Effector memory CD8-positive, alpha-beta T cell (primary cell): ENCODE data around the gene LSM3.
"Not testable (repeated sequence)": the region's sequence is repeated elsewhere in the genome, so short reads cannot be mapped to it uniquely, and the experiment has no call there.

ENCODE experiments used
- ATAC-seq: fragments of 150-1000 bp; cut with Tn5 transposase; replicated peaks from 2 replicates; pipeline ENCODE4 v1.10.0; 2021; ENCODE audit warnings: mild to moderate bottlenecking, moderate library complexity
- DNase-seq, 3 experiments: peaks; one replicate each; pipeline ENCODE4 v3.0.0; 2021
- H3K27ac Mint-ChIP-seq, 2 donors: one replicate each; pipeline ENCODE4 v1.8.0; 2022; ENCODE audit warnings: mild to moderate bottlenecking in 2 of 2, mixed read lengths in 2 of 2, moderate library complexity in 2 of 2
- H3K27me3 Mint-ChIP-seq, 2 donors: one replicate each; pipeline ENCODE4 v1.8.0; 2022; ENCODE audit warnings: mixed read lengths in 2 of 2
- H3K36me3 Mint-ChIP-seq: one replicate; pipeline ENCODE4 v1.8.0; 2022; ENCODE audit warnings: mild to moderate bottlenecking, moderate library complexity, mixed read lengths; ENCODE audit not compliant: insufficient read depth
- H3K4me1 Mint-ChIP-seq, 2 donors: one replicate each; pipeline ENCODE4 v1.8.0; 2022; ENCODE audit warnings: low read depth in 2 of 2, mixed read lengths in 2 of 2
- H3K4me3 Mint-ChIP-seq, 2 donors: one replicate each; pipeline ENCODE4 v1.8.0; 2022; ENCODE audit warnings: mild to moderate bottlenecking in 2 of 2, mixed read lengths in 2 of 2, moderate library complexity in 2 of 2
- H3K9me3 Mint-ChIP-seq, 2 donors: one replicate each; pipeline ENCODE4 v1.8.0; 2022; ENCODE audit warnings: mixed read lengths in 2 of 2

LSM3 gene

DNA sequence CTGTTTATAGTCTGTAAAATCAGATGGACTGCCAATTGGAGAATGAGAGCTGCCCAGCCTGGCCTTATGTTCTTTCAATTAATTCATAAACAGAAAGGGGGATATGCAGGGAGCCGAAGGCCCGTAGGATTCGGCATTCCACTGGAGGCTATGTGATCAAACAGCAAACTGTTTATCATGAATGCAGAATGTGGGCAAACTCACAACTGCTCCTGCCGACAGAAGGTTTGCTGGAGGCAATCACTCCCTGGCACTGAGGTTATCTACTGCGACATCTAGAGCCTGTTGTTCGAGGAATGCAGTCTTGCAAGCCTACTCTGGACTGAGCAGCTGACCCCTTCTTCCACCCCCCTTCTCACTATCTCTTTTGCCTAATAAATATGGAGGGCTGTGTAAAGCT is 51.1 kb downstream of the LSM3 start:
- H3K27me3 Mint-ChIP-seq: peaks cover 78 to 83% of the 10 kb centered on the region in 2 donors
- H3K36me3 Mint-ChIP-seq, DNase-seq, H3K9me3 Mint-ChIP-seq, H3K27ac Mint-ChIP-seq, H3K4me3 Mint-ChIP-seq, ATAC-seq, H3K4me1 Mint-ChIP-seq: not testable (repeated sequence)

DNA sequence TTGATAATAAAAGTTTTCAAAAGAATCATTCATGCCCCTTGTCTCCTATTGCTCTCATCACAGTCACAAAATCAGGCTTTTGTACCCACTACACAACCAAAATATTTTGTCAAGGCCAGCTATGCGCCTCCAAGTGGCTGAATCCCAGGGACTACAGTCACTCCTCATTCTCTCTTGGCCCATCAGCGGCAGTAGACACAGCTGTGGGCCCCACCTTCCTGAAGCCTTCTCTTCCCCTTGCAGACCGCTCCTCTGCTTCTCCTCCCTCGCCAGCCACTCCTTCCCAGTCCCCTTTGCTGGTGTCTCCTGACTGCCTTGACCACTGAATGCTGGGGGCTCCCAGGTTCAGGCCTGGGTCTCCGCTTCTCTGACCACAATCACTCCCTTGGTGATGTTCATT is 52.1 kb downstream of the LSM3 start:
- no peak for DNase-seq
- H3K4me3 Mint-ChIP-seq: no peak overlapping the region
- no peak for ATAC-seq
- H3K9me3 Mint-ChIP-seq: peaks cover 0 to 2% of the 10 kb centered on the region in 2 donors
- H3K4me1 Mint-ChIP-seq: peaks cover 4 to 6% of the 10 kb centered on the region in 2 donors
- H3K36me3 Mint-ChIP-seq: no peaks in the 10 kb centered on the region
- H3K27me3 Mint-ChIP-seq: peaks cover 78 to 82% of the 10 kb centered on the region in 2 donors
- no peak overlapping the region for H3K27ac Mint-ChIP-seq

DNA sequence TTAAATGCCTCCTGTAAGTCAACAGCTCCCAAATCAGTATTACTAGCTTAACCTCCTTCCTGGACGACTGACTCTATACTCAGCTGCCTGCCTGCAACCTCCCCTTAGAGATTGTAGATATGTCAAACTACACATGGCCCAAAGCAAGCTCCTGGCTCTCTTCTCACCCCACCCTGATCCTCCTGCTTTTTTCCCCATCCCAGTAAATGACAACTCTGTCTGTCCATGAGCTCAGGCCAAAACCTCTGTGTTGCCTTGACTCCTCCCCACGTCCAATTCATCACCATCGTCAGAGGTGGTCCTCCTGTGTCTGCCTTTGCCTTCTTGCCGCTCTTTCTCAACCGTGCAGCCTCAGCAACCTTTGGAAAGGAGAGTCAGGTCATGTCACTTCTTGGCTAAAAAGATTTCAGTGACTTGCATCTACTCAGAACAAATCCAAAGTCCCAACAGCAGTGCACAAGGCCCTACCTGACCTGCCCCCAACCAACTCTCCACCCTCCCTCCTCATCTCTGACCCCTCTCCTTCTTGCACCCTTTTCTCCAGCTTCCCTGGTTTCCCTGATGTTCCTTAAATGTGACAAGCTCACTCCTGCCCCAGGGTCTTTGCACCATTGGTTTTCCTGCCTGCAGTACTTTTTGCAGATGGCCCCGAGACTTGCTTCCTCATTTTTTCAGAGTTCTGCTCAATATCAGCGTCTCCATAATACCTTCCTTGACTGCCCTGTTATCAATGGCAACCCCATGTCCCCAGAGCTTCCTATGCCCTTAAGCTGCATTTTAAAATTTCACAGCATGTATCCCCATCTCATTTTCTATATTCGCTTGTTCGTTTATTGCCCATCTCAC is 52.8 kb downstream of the LSM3 start:
- DNase-seq (no peak), ATAC-seq (no peak)
- Mint-ChIP-seq H3K27ac (no peak overlapping the region), H3K4me3 (no peak overlapping the region), H3K9me3 (peaks cover 0 to 2% of the 10 kb centered on the region in 2 donors), H3K4me1 (peaks cover 4 to 6% of the 10 kb centered on the region in 2 donors), H3K27me3 (peaks cover 78 to 81% of the 10 kb centered on the region in 2 donors), H3K36me3 (no peaks in the 10 kb centered on the region)

DNA sequence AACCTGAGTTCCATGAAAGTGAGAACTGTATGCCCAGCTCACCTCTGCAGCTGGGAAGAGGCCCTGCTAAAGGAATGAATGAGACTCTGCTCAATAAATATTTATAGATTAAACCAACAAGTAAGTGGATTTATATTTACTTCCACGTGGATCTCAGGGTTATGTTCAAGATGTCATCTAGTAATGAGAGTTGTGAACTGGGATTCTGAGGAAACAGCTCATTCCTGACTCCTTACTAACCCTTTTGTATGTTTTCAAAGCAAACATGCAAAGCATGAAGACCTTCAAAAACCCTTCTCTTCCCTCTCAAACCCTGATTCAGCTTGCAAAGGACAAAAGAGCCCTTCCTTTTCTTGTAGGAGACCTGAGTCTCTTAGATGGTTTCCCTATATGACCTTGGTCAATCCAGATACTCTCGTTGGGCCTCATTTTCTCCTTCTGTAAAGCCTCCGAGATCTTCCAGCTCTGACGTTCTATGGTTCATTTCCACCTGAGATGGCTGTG is 53.4 kb downstream of the LSM3 start:
- no peak for DNase-seq
- peaks cover 4 to 6% of the 10 kb centered on the region in 2 donors for H3K4me1 Mint-ChIP-seq
- H3K27me3 Mint-ChIP-seq: peaks cover 74 to 75% of the 10 kb centered on the region in 2 donors

DNA sequence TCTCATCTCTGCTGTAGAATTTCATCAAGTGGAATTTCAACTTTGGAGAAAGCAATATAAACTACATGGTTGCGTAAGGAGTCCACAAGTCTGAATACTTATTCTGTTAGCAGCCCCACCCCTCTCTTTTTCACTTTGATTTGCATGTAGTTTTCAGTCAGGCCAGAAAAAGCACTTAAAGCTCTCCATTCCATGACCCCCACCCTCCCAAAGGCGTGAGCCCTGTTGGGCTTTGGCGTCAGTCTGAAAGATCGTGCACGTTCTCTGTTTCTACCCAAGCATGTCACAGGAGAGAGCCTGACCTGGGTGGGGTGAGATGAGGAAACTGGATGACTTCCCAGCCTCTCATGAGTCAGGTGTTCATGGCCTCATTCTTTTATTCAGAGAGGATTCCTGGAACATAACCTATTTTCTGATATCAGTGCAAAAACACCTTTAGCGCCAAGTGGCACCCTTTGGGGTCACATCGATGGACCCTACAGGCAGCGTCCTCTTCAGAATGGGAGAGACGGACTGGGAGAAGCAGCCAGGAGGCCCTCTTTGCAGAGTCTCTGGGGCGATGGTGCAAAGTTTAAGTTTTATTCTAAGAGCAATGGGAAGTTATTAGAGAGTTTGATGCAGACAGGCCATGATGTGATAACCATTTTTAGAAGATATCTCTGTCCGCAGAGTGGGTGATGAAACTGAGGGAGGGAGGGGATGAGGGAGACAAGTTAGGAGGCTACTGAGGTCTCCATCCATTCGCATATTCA is 55.8 kb downstream of the LSM3 start:
- peaks cover 0 to 2% of the 10 kb centered on the region in 2 donors for H3K9me3 Mint-ChIP-seq
- no peak overlapping the region for H3K4me3 Mint-ChIP-seq
- H3K27ac Mint-ChIP-seq: no peak overlapping the region
- no peaks in the 10 kb centered on the region for H3K36me3 Mint-ChIP-seq
- peaks cover 4 to 6% of the 10 kb centered on the region in 2 donors for H3K4me1 Mint-ChIP-seq
- ATAC-seq: no peak
- H3K27me3 Mint-ChIP-seq: peaks cover 61 to 70% of the 10 kb centered on the region in 2 donors
- DNase-seq: no peak

More for the DNA sequence above, 53.4 kb downstream of the LSM3 start:
- H3K4me3 Mint-ChIP-seq: no peak overlapping the region
- H3K9me3 Mint-ChIP-seq: peaks cover 0 to 2% of the 10 kb centered on the region in 2 donors
- H3K27ac Mint-ChIP-seq: no peak overlapping the region
- ATAC-seq: no peak
- no peaks in the 10 kb centered on the region for H3K36me3 Mint-ChIP-seq

DNA sequence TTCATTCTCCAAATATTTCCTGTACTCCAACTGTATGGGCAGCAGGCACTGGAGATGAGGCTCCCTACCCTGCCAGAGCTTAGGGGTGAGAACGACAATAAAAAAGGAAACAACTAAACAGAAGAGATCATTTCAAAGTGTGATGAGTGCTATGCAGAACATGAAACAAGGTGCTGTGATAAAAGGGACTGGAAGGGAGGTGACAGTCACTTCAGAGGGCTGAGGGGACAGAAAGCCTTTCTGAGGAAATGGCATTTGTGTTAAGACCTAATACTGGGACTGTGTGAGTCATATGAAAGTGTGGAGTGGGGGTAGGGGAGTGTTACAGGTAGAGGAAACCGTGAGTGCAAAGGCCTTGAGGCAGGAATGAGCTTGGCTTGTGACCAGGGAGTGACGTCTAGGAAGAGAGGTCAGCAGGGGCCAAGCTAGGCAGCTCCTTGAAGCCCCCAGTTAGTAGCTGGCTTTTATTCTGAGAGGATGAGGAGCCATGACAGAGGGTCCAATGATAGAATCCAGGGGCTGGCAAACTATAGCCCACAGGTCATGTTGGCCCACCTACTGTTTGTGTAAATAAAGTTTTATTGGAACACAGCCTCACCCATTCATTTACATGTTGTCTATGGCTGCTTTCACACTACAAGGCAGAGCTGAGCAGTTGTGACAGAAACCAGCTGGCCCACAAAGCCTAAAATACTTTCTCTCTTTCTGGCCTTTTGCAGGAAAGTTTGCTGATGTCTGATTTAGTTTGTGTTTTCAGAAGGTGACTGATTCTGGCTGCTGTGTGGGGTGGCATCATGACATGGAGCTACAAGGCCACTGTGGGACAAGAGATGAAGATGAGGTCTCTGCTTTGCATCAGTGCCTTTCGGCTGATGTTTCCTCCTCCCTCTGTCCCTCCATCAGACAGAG is 56.6 kb downstream of the LSM3 start:
- DNase-seq: no peak
- Mint-ChIP-seq H3K27ac (no peak overlapping the region), H3K27me3 (peaks cover 57 to 70% of the 10 kb centered on the region in 2 donors), H3K4me1 (peaks cover 4 to 6% of the 10 kb centered on the region in 2 donors), H3K9me3 (peaks cover 0 to 2% of the 10 kb centered on the region in 2 donors), H3K36me3 (no peaks in the 10 kb centered on the region), H3K4me3 (no peak overlapping the region)
- ATAC-seq: no peak

DNA sequence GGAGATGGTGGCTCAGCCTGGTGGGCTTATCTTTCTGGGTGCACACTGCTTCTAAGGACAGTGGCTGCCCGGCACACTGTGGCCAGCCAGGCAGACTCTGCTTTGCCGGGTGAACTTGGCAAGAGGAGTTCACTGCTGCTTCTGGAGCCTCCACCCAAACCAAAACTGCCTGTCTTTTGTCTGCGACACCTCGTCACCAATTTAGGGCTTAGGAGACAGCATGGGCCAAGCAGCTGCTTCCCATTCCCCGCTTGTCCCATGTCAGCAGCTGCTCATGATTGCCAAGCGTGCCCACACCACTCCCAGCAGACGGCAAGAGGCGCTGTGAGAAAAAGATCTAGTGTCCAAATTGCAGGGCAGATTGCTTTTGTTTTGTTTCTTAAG is 57.3 kb downstream of the LSM3 start:
- no peak overlapping the region for H3K27ac Mint-ChIP-seq
- peaks cover 4 to 6% of the 10 kb centered on the region in 2 donors for H3K4me1 Mint-ChIP-seq
- peaks cover 0 to 2% of the 10 kb centered on the region in 2 donors for H3K9me3 Mint-ChIP-seq
- peaks cover 51 to 64% of the 10 kb centered on the region in 2 donors for H3K27me3 Mint-ChIP-seq
- ATAC-seq: no peak
- DNase-seq: no peak
- H3K4me3 Mint-ChIP-seq: no peak overlapping the region
- no peaks in the 10 kb centered on the region for H3K36me3 Mint-ChIP-seq

DNA sequence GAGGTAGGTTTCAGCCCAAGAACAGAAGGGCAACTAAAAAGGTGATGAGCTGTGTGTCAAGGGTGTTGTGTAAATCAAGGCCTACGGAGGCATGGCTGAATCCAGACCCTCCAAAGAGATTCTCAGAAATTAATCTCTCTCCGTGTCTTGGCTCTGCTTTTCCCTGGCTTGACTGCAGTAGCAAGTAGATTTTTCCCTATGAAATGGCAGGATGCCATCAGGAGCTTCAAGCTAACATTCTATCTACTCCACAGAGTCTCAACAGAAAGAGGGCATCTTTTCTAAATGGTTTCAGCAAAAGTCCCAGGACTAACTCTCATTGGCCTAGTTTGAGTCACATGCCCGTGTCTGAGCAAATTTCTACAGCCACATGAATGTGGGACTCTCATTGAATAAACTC is 58.3 kb downstream of the LSM3 start:
- Mint-ChIP-seq H3K27ac (no peak overlapping the region), H3K4me1 (peaks cover 4 to 6% of the 10 kb centered on the region in 2 donors), H3K36me3 (no peaks in the 10 kb centered on the region), H3K9me3 (peaks cover 0 to 2% of the 10 kb centered on the region in 2 donors), H3K4me3 (no peak overlapping the region), H3K27me3 (peaks cover 41 to 54% of the 10 kb centered on the region in 2 donors)
- no peak for ATAC-seq
- DNase-seq: no peak

DNA sequence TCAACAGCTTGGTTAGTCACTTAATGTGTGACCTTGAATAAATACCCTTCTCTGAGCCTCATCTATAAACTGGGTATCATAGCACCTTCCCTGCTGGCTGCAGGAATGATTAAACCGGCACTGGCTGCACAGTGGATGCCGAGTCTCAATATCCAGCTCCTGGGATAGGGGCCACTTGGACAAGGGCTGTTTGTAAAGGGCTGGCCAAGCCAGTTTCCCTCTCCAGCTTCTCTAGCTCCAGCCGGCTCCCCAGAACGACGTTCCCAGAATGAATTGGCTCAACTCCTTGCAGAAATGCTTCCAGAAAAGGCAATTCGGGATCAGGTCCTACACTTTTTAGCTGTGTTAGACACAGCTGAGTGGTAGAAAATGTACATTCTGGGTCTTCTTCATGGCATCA is 58.8 kb downstream of the LSM3 start:
- Mint-ChIP-seq H3K4me3 (no peak overlapping the region), H3K27ac (no peak overlapping the region), H3K4me1 (peaks cover 4% of the 10 kb centered on the region in 2 donors), H3K9me3 (peaks cover 0 to 2% of the 10 kb centered on the region in 2 donors), H3K36me3 (no peaks in the 10 kb centered on the region), H3K27me3 (peaks cover 41 to 51% of the 10 kb centered on the region in 2 donors)
- no peak for ATAC-seq
- no peak for DNase-seq

DNA sequence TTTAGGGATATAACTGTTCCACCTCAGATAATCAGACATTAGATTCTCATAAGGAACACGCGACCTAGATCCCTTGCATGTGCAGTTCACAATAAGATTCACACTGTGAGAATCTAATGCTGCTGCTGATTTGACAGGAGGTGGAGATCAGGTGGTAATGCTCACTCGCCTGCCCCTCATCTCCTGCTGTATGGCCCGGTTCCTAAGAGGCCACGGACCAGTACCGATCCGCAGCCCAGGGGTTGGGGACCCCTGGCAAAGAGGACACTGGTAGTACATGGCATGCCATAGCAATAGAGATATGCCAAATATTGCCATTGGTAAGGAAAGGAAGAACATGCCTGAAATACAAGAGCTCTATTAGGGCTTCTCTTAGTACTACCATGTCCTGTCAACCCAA is 59.7 kb downstream of the LSM3 start:
- DNase-seq: no peak
- no peak overlapping the region for H3K4me3 Mint-ChIP-seq
- no peak for ATAC-seq
- H3K4me1 Mint-ChIP-seq: no peaks in the 10 kb centered on the region
- H3K36me3 Mint-ChIP-seq: no peaks in the 10 kb centered on the region
- H3K27ac Mint-ChIP-seq: no peak overlapping the region
- H3K9me3 Mint-ChIP-seq: peaks cover 0 to 2% of the 10 kb centered on the region in 2 donors
- H3K27me3 Mint-ChIP-seq: peaks cover 34 to 51% of the 10 kb centered on the region in 2 donors

DNA sequence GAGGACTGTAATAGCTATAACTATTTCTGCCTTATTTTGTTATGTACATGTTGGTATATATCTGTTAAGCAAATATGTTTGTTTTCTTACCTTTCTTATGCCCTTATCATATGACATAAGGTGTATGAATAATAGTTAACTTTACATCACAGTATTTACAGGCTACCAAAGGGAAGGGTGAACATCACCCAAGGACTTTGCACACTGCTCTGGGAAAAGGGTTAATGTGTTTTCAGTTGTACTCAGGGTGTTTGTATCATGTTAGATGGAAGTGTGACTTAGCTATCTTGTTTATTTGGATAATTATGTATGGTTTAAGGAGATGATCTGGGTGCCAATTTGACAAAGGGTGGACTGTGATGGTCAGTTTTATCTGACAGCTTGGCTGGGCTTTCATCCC is 60.3 kb downstream of the LSM3 start:
- DNase-seq: no peak
- Mint-ChIP-seq H3K4me3 (no peak overlapping the region), H3K27me3 (peaks cover 32 to 51% of the 10 kb centered on the region in 2 donors), H3K36me3 (no peaks in the 10 kb centered on the region), H3K9me3 (no peaks in the 10 kb centered on the region), H3K4me1 (no peaks in the 10 kb centered on the region), H3K27ac (no peak overlapping the region)
- no peak for ATAC-seq

DNA sequence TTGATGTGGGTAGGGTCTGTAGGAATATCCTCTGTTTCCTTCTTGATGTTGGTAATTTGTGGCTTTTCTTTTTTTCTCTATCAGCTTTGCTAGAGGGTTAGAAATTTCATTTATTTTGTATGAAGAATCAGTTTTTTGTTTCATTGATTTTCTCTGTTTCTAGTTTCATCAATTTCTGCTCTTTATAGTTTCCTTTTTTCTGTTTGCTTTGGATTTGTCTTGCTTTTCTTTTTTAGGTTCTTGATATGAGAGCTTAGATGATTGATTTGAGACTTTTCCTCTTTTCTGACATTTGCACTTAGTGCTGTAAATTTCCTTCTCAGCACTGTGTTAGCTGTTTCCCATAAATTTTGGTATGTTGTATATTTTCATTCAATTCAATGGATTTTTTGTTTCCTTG is 61.3 kb downstream of the LSM3 start:
- H3K27me3 Mint-ChIP-seq: peaks cover 33 to 50% of the 10 kb centered on the region in 2 donors
- no peaks in the 10 kb centered on the region for H3K36me3 Mint-ChIP-seq
- H3K4me1 Mint-ChIP-seq: no peaks in the 10 kb centered on the region
- H3K9me3 Mint-ChIP-seq: no peaks in the 10 kb centered on the region
- H3K4me3 Mint-ChIP-seq: no peak overlapping the region
- no peak for ATAC-seq
- DNase-seq: no peak
- H3K27ac Mint-ChIP-seq: no peak overlapping the region

DNA sequence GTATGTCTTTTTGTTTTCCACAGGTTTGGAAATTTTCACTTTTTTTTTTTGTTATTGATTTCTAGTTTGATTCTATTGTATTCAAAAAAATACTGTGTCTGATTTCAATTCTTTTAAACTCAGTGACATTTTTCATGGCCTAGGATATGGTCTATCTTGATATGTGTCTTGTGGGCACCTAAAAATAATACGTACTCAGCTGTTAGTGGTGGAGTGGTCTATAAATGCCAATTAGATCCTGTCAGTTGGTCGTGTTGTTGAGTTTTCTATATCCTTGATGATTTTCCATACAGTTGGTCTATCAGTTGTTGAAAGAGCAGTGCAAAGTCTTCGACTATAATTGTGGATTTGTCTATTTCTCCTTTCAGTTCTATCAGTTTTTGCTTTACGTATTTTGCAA is 61.7 kb downstream of the LSM3 start:
- no peaks in the 10 kb centered on the region for H3K4me1 Mint-ChIP-seq
- no peak overlapping the region for H3K27ac Mint-ChIP-seq
- no peaks in the 10 kb centered on the region for H3K9me3 Mint-ChIP-seq
- no peak for DNase-seq
- H3K36me3 Mint-ChIP-seq: no peaks in the 10 kb centered on the region
- peaks cover 31 to 46% of the 10 kb centered on the region in 2 donors for H3K27me3 Mint-ChIP-seq
- H3K4me3 Mint-ChIP-seq: no peak overlapping the region
- no peak for ATAC-seq
